Erythroblast (primary cell): ENCODE data around the gene OVOL2.
A peak's percentile ranks its signal among the peaks of the same experiment; 100 is the strongest.

ENCODE experiments used
- DNase-seq, 2 experiments: peaks; one replicate each; lab custom pipeline; 2025; lab: John Stamatoyannopoulos, UW
- GATA1 ChIP-seq: IDR thresholded peaks from 2 replicates; pipeline ENCODE4 v1.6.1; 2011; ENCODE audit warnings: low read depth, mild to moderate bottlenecking, control low read depth, low read length, moderate library complexity
- POLR2A ChIP-seq: IDR thresholded peaks from 2 replicates; pipeline ENCODE4 v1.6.1; 2011; ENCODE audit warnings: mild to moderate bottlenecking, low read length

Gene OVOL2

DNA sequence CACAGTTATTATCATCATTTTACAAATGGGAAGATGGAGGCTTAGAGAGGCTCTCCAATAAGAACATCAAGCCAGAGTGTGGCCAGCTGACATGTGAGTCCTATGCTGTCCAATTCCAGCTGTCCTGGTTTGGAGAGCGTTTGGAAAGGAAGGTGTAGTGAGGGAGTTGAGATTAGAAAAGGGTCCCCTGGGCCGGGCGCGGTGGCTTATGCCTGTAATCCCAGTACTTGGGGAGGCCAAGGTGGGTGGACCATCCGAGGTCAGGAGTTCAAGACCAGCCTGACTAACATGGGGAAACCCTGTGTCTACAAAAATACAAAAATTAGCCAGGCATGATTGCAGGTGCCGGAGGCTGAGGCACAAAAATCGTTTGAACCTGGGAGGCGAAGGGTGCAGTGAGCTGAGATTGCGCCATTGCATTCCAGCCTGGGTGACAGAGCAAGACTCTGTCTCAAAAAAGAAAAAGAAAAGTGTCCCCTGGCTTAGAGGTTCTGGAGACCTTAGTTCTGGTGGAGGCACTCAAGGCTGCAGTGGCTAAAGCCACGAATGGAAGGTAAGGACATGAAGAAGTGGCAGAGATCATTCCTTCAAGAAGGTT lies 22.1 kb upstream of the OVOL2 start:
- DNase-seq = no peak
- TF ChIP-seq GATA1 (no peak), POLR2A (no peak)

DNA sequence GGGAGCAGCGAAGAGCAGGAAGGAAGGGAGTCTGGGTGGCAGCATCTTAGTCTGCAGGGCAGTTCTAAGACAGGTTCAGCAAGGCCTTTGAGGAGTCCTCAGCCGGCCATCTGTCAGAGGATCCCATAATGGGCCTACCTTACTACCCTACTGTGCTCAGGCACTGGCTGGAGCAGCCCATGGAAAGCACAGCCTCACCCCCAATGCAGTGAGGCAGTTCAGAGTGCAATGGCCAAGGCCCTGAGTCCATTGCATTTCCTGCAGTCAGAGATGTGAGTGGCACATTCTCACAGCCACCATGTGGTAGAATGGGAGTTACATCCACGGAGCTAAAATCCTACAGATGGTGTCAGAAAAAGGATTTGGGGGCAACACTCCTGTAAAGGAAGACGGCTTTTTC lies 19.4 kb upstream of the OVOL2 start:
- TF ChIP-seq POLR2A (no peak), GATA1 (no peak)
- no peak for DNase-seq

DNA sequence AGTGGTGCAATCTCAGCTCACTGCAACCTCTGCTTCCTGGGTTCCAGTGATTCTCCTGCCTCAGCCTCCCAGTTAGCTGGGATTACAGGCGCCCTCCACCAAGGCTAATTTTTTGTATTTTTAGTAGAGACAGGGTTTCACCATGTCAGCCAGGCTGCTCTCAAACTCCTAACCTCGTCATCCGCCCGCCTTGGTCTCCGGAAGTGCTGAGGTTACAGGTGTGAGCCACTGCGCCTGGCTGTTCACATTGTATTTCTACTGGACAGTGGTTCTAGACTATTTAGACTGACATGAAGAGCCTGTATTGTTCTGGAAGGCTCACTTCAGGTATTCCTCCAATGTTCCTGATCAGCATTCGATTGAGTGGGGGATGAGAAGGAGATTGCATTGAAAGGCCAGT lies 14.8 kb upstream of the OVOL2 start:
- TF ChIP-seq GATA1 (no peak), POLR2A (no peak)
- DNase-seq = no peak

DNA sequence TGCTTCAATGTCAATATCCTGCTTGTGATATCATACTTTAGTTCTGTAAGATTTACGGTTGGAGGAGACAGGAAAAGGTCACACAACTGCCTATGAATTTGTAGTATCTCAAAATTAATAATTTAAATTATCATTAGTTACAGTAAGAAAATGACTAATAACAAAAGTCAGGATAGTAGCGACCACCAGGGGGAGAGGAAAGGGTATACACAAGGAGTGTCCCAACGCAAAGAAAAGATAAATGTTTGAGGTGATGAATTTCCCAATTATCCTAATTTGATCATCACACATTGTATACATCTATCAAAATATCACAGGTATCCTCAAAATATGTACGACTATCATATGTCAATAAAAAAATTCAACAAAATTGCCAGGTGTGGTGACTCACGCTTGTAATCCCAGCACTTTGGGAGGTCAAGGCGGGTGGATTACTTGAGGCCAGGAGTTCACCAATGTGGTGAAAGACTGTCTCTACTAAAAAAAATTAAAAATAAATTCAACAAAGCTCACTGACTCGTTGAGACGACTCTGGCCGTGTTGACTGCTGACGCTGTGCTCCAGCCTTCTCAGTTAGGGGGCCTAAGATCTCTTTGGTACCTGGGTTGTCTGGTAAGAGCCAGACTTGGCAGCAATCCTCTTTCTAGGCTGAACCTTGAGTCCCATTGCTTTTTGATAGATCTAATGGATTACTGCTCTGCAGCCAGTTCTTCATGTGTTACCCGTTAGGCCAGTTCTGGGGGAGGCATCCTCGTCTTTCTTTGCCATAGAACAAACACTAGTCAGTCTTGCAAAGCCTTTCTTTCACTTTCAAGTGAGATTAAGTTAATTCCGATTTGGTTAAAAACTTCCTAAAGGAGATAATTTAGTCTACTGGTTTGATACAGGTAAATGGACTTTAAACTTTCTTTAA lies 9.0 kb upstream of the OVOL2 start:
- DNase-seq = peak; percentile 16 to 28
- TF ChIP-seq POLR2A (no peak), GATA1 (no peak)

- DNase-seq = no peak
- TF ChIP-seq POLR2A = no peak
- TF ChIP-seq GATA1 = no peak
Measured at GRCh38 chr20:18063676-18064075, 6.0 kb upstream of the OVOL2 start.

- no peak for DNase-seq
- TF ChIP-seq GATA1 (no peak), POLR2A (no peak)
Measured at GRCh38 chr20:18059603-18060002, 1.9 kb upstream of the OVOL2 start.

DNA sequence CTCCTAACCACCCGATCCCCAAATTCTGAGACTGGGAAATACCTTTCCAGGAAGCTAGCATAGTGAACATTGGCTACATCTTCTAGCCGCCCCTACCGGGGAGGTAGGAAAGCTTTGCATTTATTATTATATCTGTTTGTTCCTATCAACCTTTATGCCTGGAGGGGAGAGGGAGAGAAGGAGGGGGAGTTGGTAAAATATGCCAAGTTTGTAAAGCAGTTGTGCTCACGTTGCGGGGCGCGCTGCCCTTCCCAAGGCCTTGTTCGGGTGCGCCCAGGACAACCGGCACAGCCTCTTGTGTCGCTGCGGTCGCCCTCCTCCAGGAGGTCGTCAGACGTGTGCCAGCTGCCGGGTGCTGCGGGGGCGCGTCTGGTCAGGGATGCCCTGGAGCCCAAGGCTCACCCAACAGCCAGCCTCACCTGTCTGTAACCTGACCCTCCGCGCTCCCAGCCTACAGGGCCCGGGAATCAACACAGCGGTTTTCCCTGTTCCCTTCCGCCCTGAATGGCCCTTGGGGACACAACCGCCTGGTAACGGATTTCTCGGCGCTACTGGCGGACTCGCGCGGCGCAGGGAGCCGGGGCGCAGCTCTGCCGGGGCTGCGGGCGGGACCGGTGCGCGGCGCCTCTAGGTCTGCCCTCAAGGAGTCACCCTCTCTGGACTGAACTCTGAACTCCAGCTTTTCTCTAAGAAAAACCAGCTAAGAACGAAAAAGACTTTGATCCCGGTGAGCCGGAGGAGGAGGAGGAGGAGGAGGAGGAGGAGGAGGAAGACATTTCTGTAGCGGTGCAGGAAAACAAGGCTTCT lies 1.1 kb upstream of the OVOL2 start:
- DNase-seq = no peak
- TF ChIP-seq GATA1 (no peak), POLR2A (no peak)

- no peak for DNase-seq
- TF ChIP-seq POLR2A = no peak
- no peak for TF ChIP-seq GATA1
Measured at GRCh38 chr20:18057994-18058349, 256 bp upstream of the OVOL2 start.

- no peak for DNase-seq
- TF ChIP-seq POLR2A (no peak), GATA1 (no peak)
Measured at GRCh38 chr20:18056174-18057100, 1.3 kb downstream of the OVOL2 start.

DNA sequence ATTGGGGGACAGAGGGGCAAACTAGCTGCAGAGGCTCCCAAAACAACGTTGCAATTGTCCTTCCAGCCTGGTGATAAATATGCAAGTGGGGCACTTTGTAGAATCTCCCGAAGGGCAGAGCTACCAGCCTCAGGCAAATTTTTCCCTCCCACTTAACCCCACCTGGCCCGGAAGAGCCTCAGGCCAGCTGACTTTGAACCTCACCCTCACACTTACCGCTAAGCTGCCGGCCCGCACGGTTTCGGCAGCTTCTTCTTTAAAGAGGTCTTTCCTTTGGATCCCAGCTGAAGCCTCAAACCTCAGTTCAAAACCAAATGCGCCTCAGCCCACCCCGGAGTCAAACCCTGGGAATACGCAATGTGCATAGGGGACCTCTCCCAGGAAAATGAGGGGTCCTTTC lies 2.5 kb downstream of the OVOL2 start:
- no peak for TF ChIP-seq POLR2A
- TF ChIP-seq GATA1 = no peak
- no peak for DNase-seq

DNA sequence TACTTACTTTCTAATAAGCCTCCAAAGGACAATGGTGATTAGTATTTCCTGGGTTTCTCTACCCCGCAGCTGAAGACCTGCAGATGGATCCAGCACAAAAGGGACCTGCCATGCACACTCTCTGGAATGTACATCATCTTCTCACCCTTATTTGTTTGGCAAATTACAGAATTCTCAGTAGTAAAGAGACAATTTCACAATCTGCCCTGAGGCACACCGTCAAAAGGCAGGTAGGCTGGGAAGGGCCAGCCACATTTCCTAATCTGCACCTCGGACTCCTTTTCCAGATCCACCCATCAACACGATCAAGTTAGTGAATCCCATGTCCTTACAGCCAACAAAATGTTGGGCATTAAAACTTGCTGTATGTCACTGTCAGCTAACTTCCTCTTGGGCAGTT lies 4.9 kb downstream of the OVOL2 start:
- no peak for TF ChIP-seq POLR2A
- no peak for TF ChIP-seq GATA1
- no peak for DNase-seq

- TF ChIP-seq GATA1 (no peak), POLR2A (no peak)
- no peak for DNase-seq
Measured at GRCh38 chr20:18050628-18051027, 7.1 kb downstream of the OVOL2 start.

DNA sequence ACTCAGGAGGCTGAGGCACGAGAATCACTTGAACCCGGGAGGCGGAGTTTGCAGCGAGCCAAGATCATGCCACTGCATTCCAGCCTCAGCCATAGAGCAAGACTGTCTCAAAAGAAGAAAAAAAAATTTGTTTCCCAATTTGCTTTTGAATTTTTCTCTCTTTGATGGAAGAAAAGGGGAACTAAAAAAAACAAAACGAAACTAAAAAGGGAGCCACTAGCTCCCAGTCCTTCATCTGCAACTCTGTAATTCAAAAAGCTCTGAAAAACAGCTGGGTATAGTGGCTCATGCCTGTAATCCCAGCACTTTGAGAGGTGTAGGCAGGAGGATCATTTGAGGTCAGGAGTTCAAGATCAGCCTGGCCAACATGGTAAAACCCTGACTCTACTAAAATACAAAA lies 9.5 kb downstream of the OVOL2 start:
- DNase-seq = no peak
- TF ChIP-seq GATA1 (no peak), POLR2A (no peak)
